ENCODE data around the gene SRA1. TPM values are rescaled to one million over a fixed set of nuclear protein-coding genes. Genes with fewer than 3 reads are reported as not detected.
A peak's percentile ranks its signal among the peaks of the same experiment; 100 is the strongest.

SRA1 gene
- total and polyA plus RNA-seq, 2 of the 13 experiments (the other 11 are each of a cell fraction or from before 2014, with no cell fraction given), result 14.2 to 32.8 TPM

DNA sequence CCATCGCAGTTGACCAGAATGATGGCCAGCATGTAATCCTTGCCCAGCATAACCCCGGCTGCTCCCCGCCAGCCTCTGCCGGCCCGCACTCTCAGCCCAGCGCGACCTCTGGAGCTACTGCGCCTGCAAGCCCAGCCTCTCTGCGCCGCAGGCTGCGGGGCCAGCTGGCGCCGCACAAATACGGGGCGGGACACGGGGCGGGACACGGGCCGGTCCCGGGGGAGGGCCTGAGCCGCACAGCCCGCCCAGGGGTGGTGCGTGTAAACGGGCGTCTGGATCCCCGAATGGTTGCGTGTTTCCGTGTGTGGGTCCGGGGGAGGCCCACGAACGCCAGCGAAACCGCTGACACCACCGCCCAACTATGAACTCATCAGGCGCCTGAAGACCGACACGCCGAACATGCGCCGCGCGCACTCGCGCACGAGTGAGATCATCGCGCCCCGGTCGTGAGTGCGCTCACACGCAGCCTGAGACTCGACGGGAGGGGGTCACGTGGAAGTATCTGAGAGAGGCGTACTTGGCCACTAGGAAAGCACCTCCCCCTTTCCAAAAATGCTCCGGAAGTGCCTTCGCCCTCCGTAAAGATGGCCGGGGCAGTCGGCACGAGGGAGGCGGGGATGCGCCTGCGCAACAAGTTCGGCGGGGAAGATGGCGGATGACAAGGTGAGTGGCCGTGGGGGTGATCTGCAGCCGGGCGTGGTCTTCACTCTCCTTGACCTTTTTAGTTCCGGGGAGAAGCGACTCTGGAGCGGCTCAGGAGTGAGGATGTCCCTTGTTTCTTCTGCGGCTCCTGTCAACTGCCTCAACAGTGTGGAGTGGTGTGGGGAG lies 7.1 kb upstream of the SRA1 start, which contains the start of the genes APBB3 and SLC35A4 (continued):
- TF ChIP-seq, protein P1, sequence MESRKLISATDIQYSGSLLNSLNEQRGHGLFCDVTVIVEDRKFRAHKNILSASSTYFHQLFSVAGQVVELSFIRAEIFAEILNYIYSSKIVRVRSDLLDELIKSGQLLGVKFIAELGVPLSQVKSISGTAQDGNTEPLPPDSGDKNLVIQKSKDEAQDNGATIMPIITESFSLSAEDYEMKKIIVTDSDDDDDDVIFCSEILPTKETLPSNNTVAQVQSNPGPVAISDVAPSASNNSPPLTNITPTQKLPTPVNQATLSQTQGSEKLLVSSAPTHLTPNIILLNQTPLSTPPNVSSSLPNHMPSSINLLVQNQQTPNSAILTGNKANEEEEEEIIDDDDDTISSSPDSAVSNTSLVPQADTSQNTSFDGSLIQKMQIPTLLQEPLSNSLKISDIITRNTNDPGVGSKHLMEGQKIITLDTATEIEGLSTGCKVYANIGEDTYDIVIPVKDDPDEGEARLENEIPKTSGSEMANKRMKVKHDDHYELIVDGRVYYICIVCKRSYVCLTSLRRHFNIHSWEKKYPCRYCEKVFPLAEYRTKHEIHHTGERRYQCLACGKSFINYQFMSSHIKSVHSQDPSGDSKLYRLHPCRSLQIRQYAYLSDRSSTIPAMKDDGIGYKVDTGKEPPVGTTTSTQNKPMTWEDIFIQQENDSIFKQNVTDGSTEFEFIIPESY (CRISPR knock-in tag; IDR thresholded peaks at IDR 0.05), result peak; percentile 41; the same call in 1 of the 2 replicates
- TF ChIP-seq TCF7 (IDR thresholded peaks at IDR 0.05; ENCODE audit: low read depth) (no peak), EED (CRISPR knock-in tag; IDR thresholded peaks at IDR 0.05) (peak; percentile 21; the same call in 1 of the 2 replicates), ZFY (CRISPR knock-in tag; IDR thresholded peaks at IDR 0.05) (peak; percentile 49; the same call in 1 of the 2 replicates), CREB1 (IDR thresholded peaks at IDR 0.05) (0 out of 2 replicates have a peak, but pooled peaks have one; percentile 8), CREB1 (CRISPR knock-in tag; IDR thresholded peaks at IDR 0.05) (no peak), ZNF274 (CRISPR knock-in tag; IDR thresholded peaks at IDR 0.05) (no peak), ESRRA (CRISPR knock-in tag; IDR thresholded peaks at IDR 0.05; ENCODE audit: low read depth) (no peak), ZNF24 (IDR thresholded peaks at IDR 0.05) (no peak), ZNF543 (CRISPR knock-in tag; IDR thresholded peaks at IDR 0.05) (no peak), ZSCAN25 (CRISPR knock-in tag; IDR thresholded peaks at IDR 0.05) (no peak), ZNF510 (CRISPR knock-in tag; IDR thresholded peaks at IDR 0.05; ENCODE audit: low read depth) (no peak), TBX2 (CRISPR knock-in tag; IDR thresholded peaks at IDR 0.05; ENCODE audit: borderline replicate concordance) (0 out of 2 replicates have a peak, but pooled peaks have one; percentile 13), SP2 (CRISPR knock-in tag; IDR thresholded peaks at IDR 0.05) (no peak), ZNF138 (CRISPR knock-in tag; IDR thresholded peaks at IDR 0.05; ENCODE audit: low read depth) (no peak), TAF15 (IDR thresholded peaks at IDR 0.05; ENCODE audit: low read depth, low read length, poor library complexity, severe bottlenecking) (no peak), ZNF317 (CRISPR knock-in tag; IDR thresholded peaks at IDR 0.05) (no peak), GABPB1 (CRISPR knock-in tag; IDR thresholded peaks at IDR 0.05) (peak; percentile 68)
- TF ChIP-seq, protein P2, sequence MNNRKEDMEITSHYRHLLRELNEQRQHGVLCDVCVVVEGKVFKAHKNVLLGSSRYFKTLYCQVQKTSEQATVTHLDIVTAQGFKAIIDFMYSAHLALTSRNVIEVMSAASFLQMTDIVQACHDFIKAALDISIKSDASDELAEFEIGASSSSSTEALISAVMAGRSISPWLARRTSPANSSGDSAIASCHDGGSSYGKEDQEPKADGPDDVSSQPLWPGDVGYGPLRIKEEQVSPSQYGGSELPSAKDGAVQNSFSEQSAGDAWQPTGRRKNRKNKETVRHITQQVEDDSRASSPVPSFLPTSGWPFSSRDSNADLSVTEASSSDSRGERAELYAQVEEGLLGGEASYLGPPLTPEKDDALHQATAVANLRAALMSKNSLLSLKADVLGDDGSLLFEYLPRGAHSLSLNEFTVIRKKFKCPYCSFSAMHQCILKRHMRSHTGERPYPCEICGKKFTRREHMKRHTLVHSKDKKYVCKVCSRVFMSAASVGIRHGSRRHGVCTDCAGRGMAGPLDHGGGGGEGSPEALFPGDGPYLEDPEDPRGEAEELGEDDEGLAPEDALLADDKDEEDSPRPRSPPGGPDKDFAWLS (CRISPR knock-in tag; IDR thresholded peaks at IDR 0.05; ENCODE audit: borderline replicate concordance), result no peak
- TF ChIP-seq, protein P3, sequence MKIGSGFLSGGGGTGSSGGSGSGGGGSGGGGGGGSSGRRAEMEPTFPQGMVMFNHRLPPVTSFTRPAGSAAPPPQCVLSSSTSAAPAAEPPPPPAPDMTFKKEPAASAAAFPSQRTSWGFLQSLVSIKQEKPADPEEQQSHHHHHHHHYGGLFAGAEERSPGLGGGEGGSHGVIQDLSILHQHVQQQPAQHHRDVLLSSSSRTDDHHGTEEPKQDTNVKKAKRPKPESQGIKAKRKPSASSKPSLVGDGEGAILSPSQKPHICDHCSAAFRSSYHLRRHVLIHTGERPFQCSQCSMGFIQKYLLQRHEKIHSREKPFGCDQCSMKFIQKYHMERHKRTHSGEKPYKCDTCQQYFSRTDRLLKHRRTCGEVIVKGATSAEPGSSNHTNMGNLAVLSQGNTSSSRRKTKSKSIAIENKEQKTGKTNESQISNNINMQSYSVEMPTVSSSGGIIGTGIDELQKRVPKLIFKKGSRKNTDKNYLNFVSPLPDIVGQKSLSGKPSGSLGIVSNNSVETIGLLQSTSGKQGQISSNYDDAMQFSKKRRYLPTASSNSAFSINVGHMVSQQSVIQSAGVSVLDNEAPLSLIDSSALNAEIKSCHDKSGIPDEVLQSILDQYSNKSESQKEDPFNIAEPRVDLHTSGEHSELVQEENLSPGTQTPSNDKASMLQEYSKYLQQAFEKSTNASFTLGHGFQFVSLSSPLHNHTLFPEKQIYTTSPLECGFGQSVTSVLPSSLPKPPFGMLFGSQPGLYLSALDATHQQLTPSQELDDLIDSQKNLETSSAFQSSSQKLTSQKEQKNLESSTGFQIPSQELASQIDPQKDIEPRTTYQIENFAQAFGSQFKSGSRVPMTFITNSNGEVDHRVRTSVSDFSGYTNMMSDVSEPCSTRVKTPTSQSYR (CRISPR knock-in tag; IDR thresholded peaks at IDR 0.05; ENCODE audit: borderline replicate concordance), result peak; percentile 10; the same call in 1 of the 2 replicates
- TF ChIP-seq, protein P4, sequence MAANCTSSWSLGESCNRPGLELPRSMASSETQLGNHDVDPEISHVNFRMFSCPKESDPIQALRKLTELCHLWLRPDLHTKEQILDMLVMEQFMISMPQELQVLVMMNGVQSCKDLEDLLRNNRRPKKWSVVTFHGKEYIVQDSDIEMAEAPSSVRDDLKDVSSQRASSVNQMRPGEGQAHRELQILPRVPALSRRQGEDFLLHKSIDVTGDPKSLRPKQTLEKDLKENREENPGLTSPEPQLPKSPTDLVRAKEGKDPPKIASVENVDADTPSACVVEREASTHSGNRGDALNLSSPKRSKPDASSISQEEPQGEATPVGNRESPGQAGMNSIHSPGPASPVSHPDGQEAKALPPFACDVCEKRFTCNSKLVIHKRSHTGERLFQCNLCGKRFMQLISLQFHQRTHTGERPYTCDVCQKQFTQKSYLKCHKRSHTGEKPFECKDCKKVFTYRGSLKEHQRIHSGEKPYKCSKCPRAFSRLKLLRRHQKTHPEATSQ (CRISPR knock-in tag; IDR thresholded peaks at IDR 0.05; ENCODE audit: borderline replicate concordance), result no peak
- TF ChIP-seq, protein P5, sequence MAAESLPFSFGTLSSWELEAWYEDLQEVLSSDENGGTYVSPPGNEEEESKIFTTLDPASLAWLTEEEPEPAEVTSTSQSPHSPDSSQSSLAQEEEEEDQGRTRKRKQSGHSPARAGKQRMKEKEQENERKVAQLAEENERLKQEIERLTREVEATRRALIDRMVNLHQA (CRISPR knock-in tag; IDR thresholded peaks at IDR 0.05), result no peak

Measured in HepG2 (cell line).